Activated CD4-positive, alpha-beta memory T cell treated with anti-CD3 and anti-CD28 coated beads for 36 hours (primary cell): ENCODE results near the gene MBD4. TPM values are rescaled to one million over a fixed set of nuclear protein-coding genes. Genes with fewer than 3 reads are reported as not detected.
A peak's percentile ranks its signal among the peaks of the same experiment; 100 is the strongest.
"Not testable (repeated sequence)": the region's sequence is repeated elsewhere in the genome, so short reads cannot be mapped to it uniquely, and the experiment has no call there.

Source experiments
- CTCF ChIA-PET: fragments of 350-600 bp; sonication (Branson Sonifier 250); formaldehyde crosslinking; loops from one replicate; lab custom pipeline; 2021; ENCODE audit warnings: antibody characterized with exemption, inconsistent platforms; lab: Charles Lee
- POLR2A ChIA-PET: fragments of 350-600 bp; sonication (Branson Sonifier 250); formaldehyde crosslinking; loops from one replicate; lab custom pipeline; 2021; ENCODE audit warnings: antibody characterized with exemption; lab: Charles Lee
- DNase-seq: peaks from one replicate; pipeline ENCODE4 v3.0.0-alpha.2; 2020
- H3K27ac Mint-ChIP-seq: one replicate; pipeline ENCODE4 v1.8.0; 2021; ENCODE audit warnings: mixed read lengths
- H3K27me3 Mint-ChIP-seq: one replicate; pipeline ENCODE4 v1.8.0; 2021; ENCODE audit warnings: mixed read lengths
- H3K36me3 Mint-ChIP-seq: one replicate; pipeline ENCODE4 v1.8.0; 2021; ENCODE audit warnings: mixed read lengths
- H3K4me1 Mint-ChIP-seq: one replicate; pipeline ENCODE4 v1.8.0; 2021; ENCODE audit warnings: low read depth, mixed read lengths
- H3K4me3 Mint-ChIP-seq: one replicate; pipeline ENCODE4 v1.8.0; 2021; ENCODE audit warnings: mild to moderate bottlenecking, mixed read lengths
- H3K9me3 Mint-ChIP-seq: one replicate; pipeline ENCODE4 v1.8.0; 2021; ENCODE audit warnings: mixed read lengths
- intact Hi-C: fragments of 100-400 bp; cut with micrococcal nuclease; formaldehyde crosslinking; loops from one replicate; pipeline ENCODE4 v1.15.1; 2023
- total RNA-seq, 2 experiments: library from RNA; stranded (reverse); gene quantifications; one replicate each; pipeline ENCODE4 v1.2.3, GENCODE V29; 2021

The MBD4 gene
- total RNA-seq, 2 experiments from 2014 or later, result 50.5 to 53.7 TPM

DNA sequence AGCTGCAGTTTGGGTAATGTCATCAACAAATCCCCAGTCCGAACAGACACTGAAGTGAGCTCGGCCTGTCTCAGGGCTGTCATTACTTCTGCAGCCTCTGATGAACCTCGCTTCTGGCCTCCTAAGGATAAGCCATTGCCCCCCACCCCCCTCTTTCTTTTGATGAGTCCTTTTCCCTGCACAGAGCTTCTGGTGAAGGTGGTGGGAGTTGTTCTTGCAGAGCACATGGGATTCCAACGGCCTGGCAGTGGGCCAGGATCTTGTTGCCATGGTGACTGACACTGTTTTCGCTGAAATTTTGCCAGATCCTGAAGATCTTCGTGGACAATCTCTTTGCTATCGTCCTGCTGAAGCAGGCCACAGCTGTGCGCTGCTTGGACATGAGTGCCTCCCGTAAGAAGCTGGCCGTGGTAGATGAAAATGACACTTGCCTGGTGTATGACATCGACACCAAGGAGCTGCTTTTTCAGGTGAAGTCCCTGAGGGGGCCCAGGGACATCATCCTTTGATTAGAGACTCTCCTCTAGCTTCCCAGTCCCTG lies 41.5 kb upstream of the MBD4 start:
- Mint-ChIP-seq H3K4me1 (peaks cover 13% of the 10 kb centered on the region), H3K36me3 (peaks cover 10% of the 10 kb centered on the region), H3K27ac (peak overlapping the region; percentile 72)
- CTCF ChIA-PET, result interaction anchor here (0.7 to 1.3 kb wide), 4 partner anchors 9 to 480 kb away, joined by 3 to 4 read pairs (median 3); no protein-coding TSS in a partner anchor
- DNase-seq, H3K4me3 Mint-ChIP-seq, H3K27me3 Mint-ChIP-seq, H3K9me3 Mint-ChIP-seq, POLR2A ChIA-PET, intact Hi-C loops: not testable (repeated sequence)

DNA sequence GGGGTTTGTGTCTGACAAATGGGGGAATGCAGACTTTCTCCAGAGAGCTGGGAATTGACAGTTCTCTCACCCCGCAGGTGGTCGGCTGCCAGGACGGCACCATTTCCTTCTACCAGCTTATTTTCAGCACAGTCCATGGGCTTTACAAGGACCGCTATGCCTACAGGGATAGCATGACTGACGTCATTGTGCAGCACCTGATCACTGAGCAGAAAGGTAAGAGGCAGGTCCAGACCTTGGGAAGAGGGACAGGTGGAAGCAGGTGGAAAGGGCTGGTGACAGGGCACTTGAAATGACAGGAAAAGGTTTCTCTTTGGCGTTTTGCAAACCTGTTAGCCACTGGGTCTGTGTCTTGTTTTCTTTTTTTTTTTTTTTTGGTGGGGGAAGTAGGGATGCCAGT lies 36.8 kb upstream of the MBD4 start:
- Mint-ChIP-seq H3K36me3 (peaks cover 10% of the 10 kb centered on the region), H3K9me3 (no peaks in the 10 kb centered on the region), H3K27me3 (no peaks in the 10 kb centered on the region), H3K4me3 (no peak overlapping the region), H3K27ac (no peak overlapping the region), H3K4me1 (peaks cover 5% of the 10 kb centered on the region)
- intact Hi-C loops, result no loop called here
- CTCF ChIA-PET, result interaction anchor here (2.3 kb wide), 1 partner anchor 14 kb away, joined by 8 read pairs; no protein-coding TSS in a partner anchor
- DNase-seq, result no peak
- POLR2A ChIA-PET, result no interaction called here

DNA sequence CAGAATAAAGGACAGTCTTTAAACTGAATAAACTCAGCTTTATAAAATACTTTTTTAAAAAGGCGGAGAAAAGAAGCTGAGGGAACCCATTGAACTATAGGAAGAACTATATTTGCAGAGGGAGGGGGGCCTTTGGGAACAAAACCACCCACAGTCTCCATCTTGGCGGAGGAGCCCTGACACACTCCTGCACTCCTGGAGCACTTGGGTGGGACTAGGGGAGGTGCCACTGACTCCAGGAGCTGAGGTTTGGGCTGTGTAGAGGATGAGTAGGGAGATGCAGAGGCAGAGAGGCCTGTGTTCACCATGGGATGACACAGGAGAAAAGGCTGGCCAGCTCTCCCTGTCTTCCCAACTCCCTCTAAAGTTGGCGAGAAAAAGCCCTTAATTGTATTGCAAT lies 36.1 kb upstream of the MBD4 start:
- H3K36me3 Mint-ChIP-seq, result peaks cover 10% of the 10 kb centered on the region
- intact Hi-C loops, result no loop called here
- no peaks in the 10 kb centered on the region for H3K27me3 Mint-ChIP-seq
- H3K27ac Mint-ChIP-seq, result no peak overlapping the region
- no peak overlapping the region for H3K4me3 Mint-ChIP-seq
- H3K9me3 Mint-ChIP-seq, result no peaks in the 10 kb centered on the region
- DNase-seq, result no peak
- ChIA-PET CTCF (interaction anchor here (2.3 kb wide), 1 partner anchor 15 kb away, joined by 8 read pairs; no protein-coding TSS in a partner anchor), POLR2A (no interaction called here)
- H3K4me1 Mint-ChIP-seq, result no peaks in the 10 kb centered on the region

- no peaks in the 10 kb centered on the region for H3K4me1 Mint-ChIP-seq
- POLR2A ChIA-PET, result no interaction called here
- no peaks in the 10 kb centered on the region for H3K9me3 Mint-ChIP-seq
- CTCF ChIA-PET, result interaction anchor here (0.9 to 2.3 kb wide), 3 partner anchors 13 to 17 kb away, joined by 3 to 8 read pairs (median 3); no protein-coding TSS in a partner anchor
- H3K4me3 Mint-ChIP-seq, result no peak overlapping the region
- intact Hi-C loops, result no loop called here
- H3K27ac Mint-ChIP-seq, result no peak overlapping the region
- H3K27me3 Mint-ChIP-seq, result no peaks in the 10 kb centered on the region
- DNase-seq, result no peak
- peaks cover 10% of the 10 kb centered on the region for H3K36me3 Mint-ChIP-seq
Measured at GRCh38 chr3:129474984-129475804, 35.4 kb upstream of the MBD4 start.

- ChIA-PET POLR2A (no interaction called here), CTCF (no interaction called here)
- H3K36me3 Mint-ChIP-seq, result peaks cover 12% of the 10 kb centered on the region
- DNase-seq, result no peak
- H3K9me3 Mint-ChIP-seq, result no peaks in the 10 kb centered on the region
- H3K27me3 Mint-ChIP-seq, result no peaks in the 10 kb centered on the region
- no peaks in the 10 kb centered on the region for H3K4me1 Mint-ChIP-seq
- no peak overlapping the region for H3K27ac Mint-ChIP-seq
- intact Hi-C loops, result no loop called here
- H3K4me3 Mint-ChIP-seq, result no peak overlapping the region
Measured at GRCh38 chr3:129473769-129474152, 34.0 kb upstream of the MBD4 start.

DNA sequence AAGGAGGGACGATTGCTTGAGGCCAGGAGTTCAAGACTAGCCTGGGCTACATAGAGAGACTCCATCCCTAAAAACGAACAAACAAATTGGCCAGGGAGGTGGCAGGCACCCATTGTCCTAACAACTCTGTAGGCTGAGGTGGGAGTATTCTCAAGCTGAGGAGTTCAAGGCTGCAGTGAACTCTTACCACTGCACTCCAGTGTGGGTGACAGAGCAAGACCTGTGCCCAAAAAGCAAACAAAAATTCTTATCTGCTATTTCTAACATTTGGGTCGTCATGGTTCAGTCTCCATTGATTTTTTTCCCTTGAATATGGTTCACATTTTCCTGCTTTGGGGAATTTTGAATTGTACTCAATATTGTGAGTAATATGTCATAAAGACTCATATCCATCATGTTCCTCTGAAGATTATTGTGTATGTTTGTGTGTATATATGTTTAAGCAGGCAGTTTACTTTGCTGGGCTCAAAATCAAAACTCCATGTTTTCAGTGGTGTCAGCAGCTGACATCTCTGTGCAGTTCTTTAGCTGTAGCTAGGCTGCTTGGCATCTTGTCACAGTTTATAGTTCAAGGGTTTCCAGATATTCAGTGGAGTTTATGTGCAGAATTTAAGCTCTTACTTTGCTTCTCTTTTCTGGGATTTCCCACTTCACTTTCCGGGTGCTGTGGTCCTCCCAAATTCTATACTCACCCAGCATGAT lies 33.5 kb upstream of the MBD4 start:
- POLR2A ChIA-PET, result no interaction called here

DNA sequence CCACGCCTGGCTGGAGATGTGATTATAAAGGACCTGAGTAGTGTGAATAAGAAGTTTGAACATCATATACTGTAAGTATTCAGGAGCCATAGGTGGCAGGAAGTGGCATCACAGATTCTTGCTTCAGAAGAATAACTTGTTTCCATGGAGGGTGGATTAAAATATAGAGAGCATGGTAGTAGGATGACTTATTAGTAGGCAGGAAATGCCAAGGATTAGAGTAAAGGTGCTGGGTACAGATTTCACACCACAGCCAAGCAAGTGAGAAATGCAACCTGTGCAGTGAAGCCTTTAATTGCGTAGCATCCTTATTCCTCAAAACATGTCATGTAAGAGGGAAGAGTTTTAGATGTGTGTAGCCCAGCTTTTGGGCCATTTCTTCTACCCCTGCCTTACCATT lies 31.1 kb upstream of the MBD4 start:
- ChIA-PET CTCF (no interaction called here), POLR2A (interaction anchor here (0.6 kb wide), 1 partner anchor 252 kb away, joined by 4 read pairs; no protein-coding TSS in a partner anchor)
- intact Hi-C loops, result no loop called here
- Mint-ChIP-seq H3K27me3 (no peaks in the 10 kb centered on the region), H3K27ac (no peak overlapping the region), H3K4me3 (no peak overlapping the region), H3K4me1 (no peaks in the 10 kb centered on the region), H3K36me3 (peaks cover 7% of the 10 kb centered on the region), H3K9me3 (no peaks in the 10 kb centered on the region)
- DNase-seq, result no peak

More for the DNA sequence above, 33.5 kb upstream of the MBD4 start:
- no peaks in the 10 kb centered on the region for H3K4me1 Mint-ChIP-seq
- H3K27ac Mint-ChIP-seq, result no peak overlapping the region
- intact Hi-C loops, result no loop called here
- H3K36me3 Mint-ChIP-seq, result peaks cover 12% of the 10 kb centered on the region
- H3K27me3 Mint-ChIP-seq, result no peaks in the 10 kb centered on the region
- CTCF ChIA-PET, result interaction anchor here (0.6 kb wide), 1 partner anchor 441 kb away, joined by 3 read pairs; no protein-coding TSS in a partner anchor
- H3K9me3 Mint-ChIP-seq, result no peaks in the 10 kb centered on the region
- no peak overlapping the region for H3K4me3 Mint-ChIP-seq
- no peak for DNase-seq

- intact Hi-C loops, result no loop called here
- Mint-ChIP-seq H3K36me3 (peaks cover 7% of the 10 kb centered on the region), H3K27ac (no peak overlapping the region), H3K4me1 (no peaks in the 10 kb centered on the region), H3K4me3 (no peak overlapping the region), H3K27me3 (no peaks in the 10 kb centered on the region), H3K9me3 (no peaks in the 10 kb centered on the region)
- DNase-seq, result no peak
- ChIA-PET CTCF (interaction anchor here (1.2 kb wide), 1 partner anchor 21 kb away, joined by 3 read pairs; no protein-coding TSS in a partner anchor), POLR2A (no interaction called here)
Measured at GRCh38 chr3:129469026-129469425, 29.3 kb upstream of the MBD4 start.

- H3K4me3 Mint-ChIP-seq, result no peak overlapping the region
- intact Hi-C loops, result no loop called here
- H3K4me1 Mint-ChIP-seq, result no peaks in the 10 kb centered on the region
- no peaks in the 10 kb centered on the region for H3K9me3 Mint-ChIP-seq
- no peaks in the 10 kb centered on the region for H3K27me3 Mint-ChIP-seq
- ChIA-PET POLR2A (interaction anchor here (0.6 kb wide), 1 partner anchor 148 kb away, joined by 3 read pairs; no protein-coding TSS in a partner anchor), CTCF (interaction anchor here (0.7 kb wide), 1 partner anchor 220 kb away, joined by 3 read pairs; no protein-coding TSS in a partner anchor)
- DNase-seq, result no peak
- peaks cover 7% of the 10 kb centered on the region for H3K36me3 Mint-ChIP-seq
- H3K27ac Mint-ChIP-seq, result no peak overlapping the region
Measured at GRCh38 chr3:129467932-129468331, 28.2 kb upstream of the MBD4 start.

DNA sequence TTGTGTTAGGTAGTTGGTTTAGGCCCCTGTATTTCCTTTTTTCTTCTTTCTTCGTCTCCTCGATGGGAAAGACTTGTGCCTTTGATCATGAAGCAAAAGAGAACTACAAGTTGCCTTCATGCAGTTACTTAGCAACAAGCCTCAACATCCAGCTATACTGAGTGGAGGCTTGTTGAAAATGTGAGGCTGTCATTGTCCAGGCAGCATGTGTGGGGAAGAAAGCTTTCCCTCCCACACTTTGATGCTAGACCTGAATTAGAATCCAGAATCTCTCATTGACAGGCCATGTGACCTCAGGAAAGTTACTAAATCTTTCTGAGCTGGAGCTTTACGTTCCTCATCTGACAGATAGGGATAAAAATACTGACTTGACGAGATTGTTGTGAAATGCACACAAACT lies 24.0 kb upstream of the MBD4 start:
- H3K27ac Mint-ChIP-seq, result no peak overlapping the region
- H3K36me3 Mint-ChIP-seq, result peaks cover 5% of the 10 kb centered on the region
- CTCF ChIA-PET, result interaction anchor here (1.0 kb wide), 1 partner anchor 23 kb away, joined by 3 read pairs; no protein-coding TSS in a partner anchor
- no peaks in the 10 kb centered on the region for H3K27me3 Mint-ChIP-seq
- DNase-seq, result no peak
- H3K4me1 Mint-ChIP-seq, result no peaks in the 10 kb centered on the region
- POLR2A ChIA-PET, result no interaction called here
- intact Hi-C loops, result no loop called here
- H3K9me3 Mint-ChIP-seq, result no peaks in the 10 kb centered on the region
- H3K4me3 Mint-ChIP-seq, result no peak overlapping the region

- CTCF ChIA-PET, result no interaction called here
- intact Hi-C loops, result no loop called here
- peaks cover 5% of the 10 kb centered on the region for H3K36me3 Mint-ChIP-seq
- H3K27ac Mint-ChIP-seq, result no peak overlapping the region
- POLR2A ChIA-PET, result no interaction called here
- no peak overlapping the region for H3K4me3 Mint-ChIP-seq
- H3K9me3 Mint-ChIP-seq, result no peaks in the 10 kb centered on the region
- no peaks in the 10 kb centered on the region for H3K27me3 Mint-ChIP-seq
- DNase-seq, result no peak
- H3K4me1 Mint-ChIP-seq, result no peaks in the 10 kb centered on the region
Measured at GRCh38 chr3:129463094-129463493, 23.3 kb upstream of the MBD4 start.
